ENCODE measurements around the gene RBM19.

Gene RBM19

GRCh38 chr12:113808095-113808951 lies 157.8 kb downstream of the RBM19 start:
- no peaks in the 10 kb centered on the region for H3K27me3 ChIP-seq (ENCODE audit: insufficient read depth, poor library complexity, severe bottlenecking)
- TF ChIP-seq GABPA (IDR thresholded peaks at IDR 0.05; ENCODE audit: low read depth) = no peak
- TF ChIP-seq, protein P1, sequence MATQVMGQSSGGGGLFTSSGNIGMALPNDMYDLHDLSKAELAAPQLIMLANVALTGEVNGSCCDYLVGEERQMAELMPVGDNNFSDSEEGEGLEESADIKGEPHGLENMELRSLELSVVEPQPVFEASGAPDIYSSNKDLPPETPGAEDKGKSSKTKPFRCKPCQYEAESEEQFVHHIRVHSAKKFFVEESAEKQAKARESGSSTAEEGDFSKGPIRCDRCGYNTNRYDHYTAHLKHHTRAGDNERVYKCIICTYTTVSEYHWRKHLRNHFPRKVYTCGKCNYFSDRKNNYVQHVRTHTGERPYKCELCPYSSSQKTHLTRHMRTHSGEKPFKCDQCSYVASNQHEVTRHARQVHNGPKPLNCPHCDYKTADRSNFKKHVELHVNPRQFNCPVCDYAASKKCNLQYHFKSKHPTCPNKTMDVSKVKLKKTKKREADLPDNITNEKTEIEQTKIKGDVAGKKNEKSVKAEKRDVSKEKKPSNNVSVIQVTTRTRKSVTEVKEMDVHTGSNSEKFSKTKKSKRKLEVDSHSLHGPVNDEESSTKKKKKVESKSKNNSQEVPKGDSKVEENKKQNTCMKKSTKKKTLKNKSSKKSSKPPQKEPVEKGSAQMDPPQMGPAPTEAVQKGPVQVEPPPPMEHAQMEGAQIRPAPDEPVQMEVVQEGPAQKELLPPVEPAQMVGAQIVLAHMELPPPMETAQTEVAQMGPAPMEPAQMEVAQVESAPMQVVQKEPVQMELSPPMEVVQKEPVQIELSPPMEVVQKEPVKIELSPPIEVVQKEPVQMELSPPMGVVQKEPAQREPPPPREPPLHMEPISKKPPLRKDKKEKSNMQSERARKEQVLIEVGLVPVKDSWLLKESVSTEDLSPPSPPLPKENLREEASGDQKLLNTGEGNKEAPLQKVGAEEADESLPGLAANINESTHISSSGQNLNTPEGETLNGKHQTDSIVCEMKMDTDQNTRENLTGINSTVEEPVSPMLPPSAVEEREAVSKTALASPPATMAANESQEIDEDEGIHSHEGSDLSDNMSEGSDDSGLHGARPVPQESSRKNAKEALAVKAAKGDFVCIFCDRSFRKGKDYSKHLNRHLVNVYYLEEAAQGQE (IDR thresholded peaks at IDR 0.05; ENCODE audit: insufficient replicate concordance, low read depth) = no peak

GRCh38 chr12:113805673-113806072 lies 160.5 kb downstream of the RBM19 start:
- no peak overlapping the region for H3K27ac ChIP-seq (replicated peaks)
- TF ChIP-seq, protein P1 (IDR thresholded peaks at IDR 0.05; ENCODE audit: insufficient replicate concordance, low read depth) = no peak
- TF ChIP-seq GABPA (IDR thresholded peaks at IDR 0.05; ENCODE audit: low read depth) (no peak), SPI1 (IDR thresholded peaks at IDR 0.05; ENCODE audit: borderline replicate concordance, low read depth) (no peak), CTCF (IDR thresholded peaks at IDR 0.05; ENCODE audit: insufficient read depth, low read length) (no peak), POLR2AphosphoS5 (IDR thresholded peaks at IDR 0.05; ENCODE audit: low read depth) (no peak)
- no peak for DNase-seq (ENCODE audit: low read depth in 1 of 2, low spot score in 1 of 2)

More at GRCh38 chr12:113808095-113808951, 157.8 kb downstream of the RBM19 start:
- Histone ChIP-seq H3K27ac (replicated peaks) (no peak overlapping the region), H3K4me3 (replicated peaks; ENCODE audit: insufficient read depth, low read length) (no peak overlapping the region)
- no peak for DNase-seq (ENCODE audit: low read depth in 1 of 2, low spot score in 1 of 2)

DNA sequence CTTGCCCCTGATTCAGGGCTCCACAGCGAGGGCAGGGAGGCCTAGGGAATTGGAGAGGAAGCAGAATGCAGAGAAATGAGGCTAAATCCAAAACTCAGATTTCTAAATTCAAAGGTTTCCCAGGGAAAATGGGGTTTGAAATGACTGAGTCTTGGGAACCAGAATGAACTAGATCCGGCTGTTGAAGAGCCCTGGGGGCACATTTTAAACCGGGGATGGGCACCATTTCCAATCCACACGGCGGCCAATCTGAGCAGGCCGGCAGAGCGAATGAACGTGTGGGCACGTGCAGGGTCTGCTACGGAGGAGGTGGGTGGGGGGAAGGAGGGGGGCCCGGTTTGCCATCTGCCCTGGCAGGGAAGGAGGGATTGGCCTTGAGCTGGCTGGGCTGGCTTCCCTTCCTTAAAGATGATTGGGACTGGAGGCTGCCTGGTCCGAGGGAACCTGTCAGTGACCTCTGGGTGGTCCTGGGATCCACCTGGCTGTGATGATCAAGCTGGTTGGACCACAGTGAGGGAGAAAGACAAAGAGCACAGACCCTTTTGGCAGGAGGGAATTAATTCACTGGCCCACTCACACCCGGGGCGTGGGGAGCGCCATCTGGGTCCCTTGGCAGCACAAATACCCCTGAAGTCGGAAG lies 161.0 kb downstream of the RBM19 start:
- H3K4me3 ChIP-seq (replicated peaks; ENCODE audit: insufficient read depth, low read length) = no peak overlapping the region
- DNase-seq (ENCODE audit: low read depth in 1 of 2, low spot score in 1 of 2) = no peak
- TF ChIP-seq SPI1 (IDR thresholded peaks at IDR 0.05; ENCODE audit: borderline replicate concordance, low read depth) (no peak), GABPA (IDR thresholded peaks at IDR 0.05; ENCODE audit: low read depth) (no peak), CTCF (IDR thresholded peaks at IDR 0.05; ENCODE audit: insufficient read depth, low read length) (no peak), POLR2AphosphoS5 (IDR thresholded peaks at IDR 0.05; ENCODE audit: low read depth) (no peak)
- TF ChIP-seq, protein P1 (IDR thresholded peaks at IDR 0.05; ENCODE audit: insufficient replicate concordance, low read depth) = no peak

More at GRCh38 chr12:113805673-113806072, 160.5 kb downstream of the RBM19 start:
- Histone ChIP-seq H3K27me3 (ENCODE audit: insufficient read depth, poor library complexity, severe bottlenecking) (no peaks in the 10 kb centered on the region), H3K4me3 (replicated peaks; ENCODE audit: insufficient read depth, low read length) (no peak overlapping the region)

More for the DNA sequence above, 161.0 kb downstream of the RBM19 start:
- no peak overlapping the region for H3K27ac ChIP-seq (replicated peaks)
- H3K27me3 ChIP-seq (ENCODE audit: insufficient read depth, poor library complexity, severe bottlenecking) = no peaks in the 10 kb centered on the region

All from HL-60 (cell line).